HUDEP-2 (cell line): ENCODE measurements around the gene OR8B8.
"Not testable (repeated sequence)": the region's sequence is repeated elsewhere in the genome, so short reads cannot be mapped to it uniquely, and the experiment has no call there.

ENCODE experiments used
- DNase-seq, 76 experiments: peaks; one replicate each; lab custom pipeline; 2025; ENCODE audit not compliant: unreplicated experiment in 76 of 76; lab: John Stamatoyannopoulos, UW

OR8B8 gene

DNA sequence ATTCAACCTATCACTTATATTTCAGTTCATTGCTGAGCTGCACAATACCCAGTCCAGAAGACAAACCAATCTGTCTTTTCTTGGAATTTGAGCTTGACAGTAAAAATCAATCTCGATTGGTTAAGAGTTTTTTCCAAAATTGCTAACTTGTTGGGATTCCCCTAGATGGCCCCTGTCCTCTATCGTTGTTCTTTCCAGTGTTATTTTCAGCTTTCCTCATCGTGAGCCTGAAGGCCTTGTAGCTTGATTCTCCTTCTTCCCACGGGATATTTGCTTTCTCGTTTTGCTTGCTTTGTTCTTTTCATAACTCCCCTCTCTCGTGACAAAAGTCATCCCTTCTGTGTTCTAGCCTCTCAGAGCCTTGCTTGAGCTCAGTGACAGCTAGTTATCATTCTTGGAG is 3.1 kb downstream of the OR8B8 start:
- DNase-seq, result no peak

DNA sequence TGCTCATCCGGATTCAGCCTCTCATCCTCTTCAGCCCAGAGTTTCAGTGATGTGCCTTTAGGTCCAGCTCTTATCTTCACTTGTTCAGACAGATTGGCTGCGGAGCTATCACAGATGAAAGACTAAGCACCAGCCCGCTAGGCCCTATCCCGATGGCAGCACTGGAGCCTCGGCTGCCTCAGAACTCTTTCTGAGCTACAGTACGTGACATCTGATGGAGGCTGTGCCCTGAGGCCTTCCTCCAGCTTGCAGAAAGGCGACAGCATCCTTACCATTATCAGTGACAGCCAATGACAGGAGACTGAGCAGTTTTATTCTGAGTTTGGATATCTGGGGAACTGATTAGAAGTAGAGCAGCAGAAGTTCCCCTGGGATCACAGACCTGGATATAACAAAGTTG is 4.0 kb downstream of the OR8B8 start:
- no peak for DNase-seq

DNA sequence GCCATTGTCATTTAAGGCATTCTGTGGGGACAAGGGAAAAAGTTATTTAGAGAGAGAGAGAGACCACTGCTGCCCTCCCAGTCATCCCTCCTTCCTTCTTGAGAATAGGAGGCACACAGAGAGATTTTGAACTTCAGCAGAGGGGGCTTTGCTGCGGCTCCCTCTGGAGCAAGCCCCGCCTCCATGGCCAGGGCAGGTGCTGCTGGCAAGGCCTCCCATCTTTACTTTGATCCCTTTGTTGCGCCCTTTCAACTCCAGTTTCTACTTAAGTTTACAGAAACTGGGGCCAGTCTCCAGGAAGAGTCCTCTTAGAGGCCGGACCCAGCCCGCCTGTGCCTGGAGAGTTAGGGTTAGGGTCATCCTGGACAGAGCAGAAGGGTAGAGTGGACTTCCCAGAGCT is 4.4 kb downstream of the OR8B8 start:
- DNase-seq, result no peak

DNA sequence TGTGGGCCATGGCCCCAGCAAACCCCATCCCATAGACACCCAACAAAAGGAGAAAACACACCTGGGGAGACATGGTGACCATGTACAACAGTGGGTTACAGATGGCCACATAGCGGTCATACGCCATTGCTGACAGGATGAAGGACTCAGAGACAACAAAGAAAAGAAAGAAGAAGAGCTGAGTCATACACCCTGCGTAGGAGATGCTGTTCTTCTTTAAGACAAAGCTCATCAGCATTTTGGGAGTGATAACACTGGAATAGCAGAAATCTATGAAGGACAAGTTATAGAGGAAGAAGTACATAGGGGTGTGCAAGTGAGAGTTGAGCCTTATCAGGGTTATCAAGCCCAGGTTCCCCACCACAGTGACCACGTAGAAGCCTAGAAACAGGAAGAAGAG is 4.9 kb downstream of the OR8B8 start:
- DNase-seq, result no peak

DNA sequence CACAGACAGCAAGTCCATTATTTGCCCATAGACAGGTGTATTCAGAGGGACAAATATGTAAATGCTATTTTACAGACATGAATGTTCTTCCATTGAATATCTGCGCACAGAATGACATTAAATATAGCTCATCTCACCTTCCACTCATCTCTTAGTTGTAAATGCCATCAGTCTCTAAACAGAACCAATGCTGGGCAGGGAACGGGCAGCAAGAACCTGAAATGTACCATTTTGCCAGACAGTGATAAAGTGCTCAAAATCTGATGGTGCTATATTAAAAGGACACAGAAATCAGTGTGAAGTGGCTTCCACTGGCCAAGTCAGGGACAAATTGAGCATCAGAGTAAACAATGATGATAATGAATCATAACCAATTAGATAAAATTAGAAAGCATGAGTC is 10.8 kb downstream of the OR8B8 start:
- DNase-seq, result no peak

DNA sequence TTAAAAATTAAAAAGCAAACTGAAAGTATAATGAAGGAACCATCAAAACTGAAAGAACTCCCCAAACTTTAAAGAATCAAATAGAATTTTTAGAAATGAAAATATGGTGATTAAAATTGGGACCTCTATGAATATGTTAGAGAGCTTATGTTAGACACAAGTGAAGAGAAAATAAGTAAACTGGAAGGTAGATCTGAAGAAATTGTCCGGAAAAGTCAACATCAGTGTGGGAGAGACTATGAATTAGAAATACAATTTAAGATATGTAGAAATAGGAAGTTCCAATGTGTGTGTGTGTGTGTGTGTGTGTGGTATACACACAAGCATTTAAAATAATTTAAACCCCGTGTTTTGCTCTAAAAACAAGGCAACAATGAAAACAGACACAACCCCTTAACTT is 15.9 kb downstream of the OR8B8 start:
- no peak for DNase-seq

DNA sequence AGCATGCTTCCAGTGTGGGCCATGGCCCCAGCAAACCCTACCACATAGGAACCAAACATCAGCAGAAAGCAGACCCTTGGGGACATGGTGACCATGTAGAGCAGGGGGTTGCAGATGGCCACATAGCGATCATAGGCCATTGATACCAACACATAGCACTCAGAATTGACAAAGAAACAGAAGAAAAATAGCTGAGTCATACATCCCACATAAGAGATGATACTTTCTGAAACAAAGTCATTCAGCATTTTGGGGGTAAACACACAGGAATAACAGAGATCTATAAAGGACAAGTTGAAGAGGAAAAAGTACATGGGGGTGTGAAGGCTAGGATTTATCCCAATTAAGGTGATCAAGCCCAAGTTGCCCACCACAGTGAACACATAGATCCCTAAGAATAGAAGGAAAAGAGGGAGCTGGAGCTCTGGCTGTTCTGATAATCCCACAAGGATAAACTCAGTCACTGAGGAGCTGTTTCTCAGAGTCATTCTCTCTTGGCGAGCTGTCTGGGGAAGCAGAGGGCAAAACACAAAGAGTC is 21.0 kb downstream of the OR8B8 start, which contains the start of gene OR8B4:
OR8B4 (minus strand) TSS at position 488 of the 538 bp plus-strand sequence; CDS start at position 488, 0 bp downstream.
- DNase-seq, result no peak

DNA sequence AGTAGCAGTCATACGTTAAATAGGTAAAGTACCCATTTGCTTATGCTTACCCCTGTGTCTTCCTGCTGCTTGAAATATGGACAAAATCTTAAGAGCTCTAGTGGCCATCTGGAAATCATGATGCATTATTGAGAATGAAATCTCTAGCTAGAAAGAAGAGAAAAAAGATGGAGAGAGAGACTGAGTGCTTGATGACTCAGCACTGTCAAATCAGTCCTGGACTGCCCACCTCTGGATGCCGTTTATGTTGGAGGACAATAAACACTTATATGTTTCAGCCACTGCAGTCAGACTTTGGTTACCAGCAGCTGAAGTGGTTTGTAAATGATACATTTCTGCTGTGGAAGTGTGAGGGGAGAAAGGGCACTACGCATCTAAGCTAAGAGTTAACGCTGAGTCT is 24.5 kb downstream of the OR8B8 start:
- DNase-seq, result no peak

DNA sequence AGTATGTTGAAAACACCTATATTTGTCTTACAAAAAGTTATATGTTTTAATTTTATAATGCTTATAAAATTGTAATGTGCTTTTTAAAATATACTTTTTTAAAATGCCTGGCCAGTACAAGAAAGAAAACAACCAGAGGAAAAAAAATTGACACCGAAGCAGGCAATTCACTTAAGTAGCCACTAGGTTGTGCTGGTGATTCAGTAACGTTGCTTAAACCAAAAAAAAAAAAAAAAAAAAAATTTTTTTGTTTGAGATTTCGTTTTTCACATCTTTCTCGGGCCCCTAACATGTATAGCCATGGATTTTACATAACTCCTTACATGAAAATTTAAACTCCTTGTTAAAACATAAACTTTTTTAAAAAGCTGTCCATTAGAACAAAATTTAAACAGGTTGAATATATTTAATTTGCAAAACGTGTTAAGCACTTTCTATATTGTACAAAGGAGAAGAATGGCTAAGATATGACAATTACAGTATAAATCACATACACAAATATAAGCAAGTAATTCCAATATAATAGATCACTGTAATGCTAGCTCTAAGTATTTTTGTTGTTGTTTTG is 30.1 kb downstream of the OR8B8 start:
- peak in 2 of 76 experiments; percentile 5 to 20 for DNase-seq

DNA sequence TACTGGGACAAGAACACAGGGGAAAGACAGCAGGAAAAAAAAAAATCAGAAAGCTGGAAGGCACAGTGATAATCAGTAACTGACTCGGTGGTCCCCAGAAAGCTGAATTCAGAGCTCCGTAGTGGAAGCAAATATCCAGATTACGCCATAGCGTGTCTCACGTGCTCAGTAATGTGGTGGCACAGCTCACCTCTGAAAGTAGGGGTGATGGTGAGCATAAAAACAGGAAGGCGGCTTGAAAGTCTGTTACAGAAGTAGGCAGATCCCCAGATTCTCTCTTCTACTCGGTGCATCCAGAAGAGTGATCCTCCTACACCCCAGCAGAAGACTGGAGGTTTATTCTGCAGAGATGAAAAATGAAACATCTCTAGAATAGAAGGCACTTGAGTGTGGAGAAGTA is 35.6 kb downstream of the OR8B8 start:
- no peak for DNase-seq

DNA sequence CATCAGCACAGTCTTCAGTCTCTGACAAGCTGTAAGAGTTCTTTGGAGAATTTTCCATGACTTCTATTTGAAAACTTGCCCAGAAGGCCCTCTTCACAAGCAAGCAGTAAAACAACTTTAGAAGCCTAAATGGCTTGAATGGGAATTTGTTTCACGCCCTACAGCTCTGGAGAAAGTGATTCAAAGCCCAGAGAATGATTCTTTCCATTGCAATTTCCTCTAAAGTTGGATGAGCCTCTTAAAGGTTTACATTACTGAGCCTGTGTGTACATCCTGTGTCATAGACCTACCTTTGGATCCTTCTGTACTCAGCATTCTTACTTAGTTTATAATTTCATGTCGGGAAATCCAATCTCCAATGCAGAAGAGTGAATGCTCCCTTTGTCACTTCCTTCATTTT is 39.9 kb downstream of the OR8B8 start:
- DNase-seq, result no peak

DNA sequence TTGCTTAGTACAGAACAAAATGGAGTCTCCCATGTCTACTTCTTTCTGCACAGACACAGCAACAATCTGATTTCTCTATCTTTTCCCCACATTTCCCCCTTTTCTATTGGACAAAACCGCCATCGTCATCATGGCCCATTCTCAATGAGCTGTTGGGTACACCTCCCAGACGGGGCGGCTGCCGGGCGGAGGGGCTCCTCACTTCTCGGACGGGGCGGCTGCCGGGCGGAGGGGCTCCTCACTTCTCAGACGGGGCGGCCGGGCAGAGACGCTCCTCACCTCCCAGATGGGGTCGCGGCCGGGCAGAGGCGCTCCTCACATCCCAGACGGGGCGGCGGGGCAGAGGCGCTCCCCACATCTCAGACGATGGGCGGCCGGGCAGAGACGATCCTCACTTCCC is 42.3 kb downstream of the OR8B8 start:
- not testable (repeated sequence) for DNase-seq

DNA sequence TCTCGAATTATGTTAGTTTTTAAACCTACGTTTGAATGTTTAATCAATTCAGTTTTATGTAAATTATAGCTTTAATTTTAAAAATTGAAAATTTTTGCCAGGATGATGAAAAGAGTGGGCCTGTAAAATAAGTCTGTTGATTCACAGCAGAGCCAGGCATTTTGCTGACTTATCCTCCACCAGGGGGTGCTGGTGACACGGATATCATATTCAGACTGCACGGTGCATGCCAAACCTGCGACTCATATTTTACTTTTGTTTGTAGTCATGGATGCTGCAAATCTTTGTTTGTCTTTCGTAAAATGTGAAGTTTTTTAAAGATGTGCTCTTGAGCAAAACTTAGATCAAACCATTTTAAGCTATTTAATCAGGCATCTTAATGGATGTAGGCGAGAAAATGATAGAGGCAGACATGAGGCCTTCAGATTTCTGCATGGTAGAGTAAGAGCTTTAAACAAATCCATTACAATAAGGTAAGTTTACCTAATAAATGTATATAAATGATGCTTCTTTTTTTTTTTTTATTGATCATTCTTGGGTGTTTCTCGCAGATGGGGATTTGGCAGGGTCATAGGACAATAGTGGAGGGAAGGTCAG is 43.1 kb downstream of the OR8B8 start:
- DNase-seq, result peak in 61 of 76 experiments; percentile 2 to 68 (median 36)

DNA sequence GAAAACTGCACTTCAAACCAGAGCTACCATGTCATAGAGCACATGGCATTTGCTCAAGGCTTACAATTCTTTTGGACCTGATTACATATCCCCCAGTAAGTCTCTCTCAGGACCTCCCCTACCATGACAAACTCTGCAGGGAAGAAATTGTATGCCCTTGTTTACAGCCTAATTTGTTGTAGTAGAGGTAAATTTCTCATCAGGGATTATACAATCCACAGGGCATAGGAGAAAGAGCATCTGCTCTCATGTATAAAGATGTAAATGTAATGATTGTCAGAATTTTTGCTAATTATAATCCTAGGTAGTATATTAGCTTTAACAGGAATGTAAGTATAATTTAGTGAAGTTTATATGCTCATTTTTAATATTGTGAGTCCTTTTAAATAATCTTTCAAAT is 46.6 kb downstream of the OR8B8 start, which contains the start of gene OR8B3:
OR8B3 (minus strand) TSS at position 101 of the 400 bp plus-strand sequence. CDS start 1,673 bp downstream, outside the sequence.
- no peak for DNase-seq

DNA sequence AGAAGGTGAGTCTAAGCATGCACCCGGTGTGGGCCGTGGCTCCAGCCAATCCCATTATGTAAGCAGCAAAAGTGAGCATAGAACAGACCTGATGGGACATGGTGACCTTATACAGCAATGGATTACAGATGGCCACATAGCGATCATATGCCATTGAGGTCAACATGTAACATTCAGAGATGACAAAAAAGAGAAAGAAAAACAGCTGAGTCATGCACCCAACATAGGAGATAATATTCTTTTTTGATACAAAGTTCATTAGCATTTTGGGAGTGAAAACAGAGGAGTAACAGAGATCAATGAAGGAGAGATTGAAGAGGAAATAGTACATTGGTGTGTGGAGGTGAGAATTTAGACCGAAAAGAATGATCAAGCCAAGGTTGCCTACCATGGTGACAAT is 48.6 kb downstream of the OR8B8 start:
- not testable (repeated sequence) for DNase-seq

DNA sequence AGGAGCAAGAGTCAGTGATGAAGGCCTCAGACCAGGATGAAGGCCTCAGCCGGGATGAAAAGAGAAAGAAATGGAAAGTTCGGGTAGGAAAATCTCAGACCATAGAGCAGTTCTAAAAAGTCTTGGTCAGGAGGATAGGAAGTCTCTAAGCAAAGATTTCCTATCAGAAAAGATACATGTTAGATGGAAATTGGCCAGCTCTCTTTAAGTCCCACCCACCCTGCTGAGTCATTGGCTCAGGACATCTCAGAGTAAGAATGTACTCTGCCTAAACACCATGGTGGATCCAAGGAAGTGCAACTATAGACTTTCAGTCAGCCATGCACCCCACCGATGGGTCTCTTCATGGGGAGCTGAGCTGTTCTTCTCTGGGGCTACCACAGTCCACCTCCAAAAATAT is 51.1 kb downstream of the OR8B8 start:
- DNase-seq, result peak in 16 of 76 experiments; percentile 1 to 34 (median 15)
